Measurements from ENCODE around the gene GPC1.

- no peak for TF ChIP-seq CTCF (IDR thresholded peaks at IDR 0.05)
- TF ChIP-seq POLR2A (IDR thresholded peaks at IDR 0.05) = no peak
These were observed 47.6 kb upstream of the GPC1 start for GRCh38 chr2:240387669-240388358.

All from uterus (tissue), 2 donors.